Measurements from ENCODE around the gene HNMT.

HNMT gene

GRCh38 chr2:137937246-137937645, 27.0 kb upstream of the HNMT start:
- H3K27ac ChIP-seq (ENCODE audit: low read depth, low read length), result no peak overlapping the region
- H3K18ac ChIP-seq (ENCODE audit: low read length), result peak overlapping the region; percentile 3
- H3K79me1 ChIP-seq (ENCODE audit: low read length), result no peaks in the 10 kb centered on the region
- H3K79me2 ChIP-seq (ENCODE audit: control insufficient read depth, insufficient read depth, low read length), result no peaks in the 10 kb centered on the region
- H3K4me1 ChIP-seq (ENCODE audit: control insufficient read depth, low read depth, low read length), result no peaks in the 10 kb centered on the region
- H2BK15ac ChIP-seq (replicated peaks; ENCODE audit: low read depth), result no peak overlapping the region
- no peak overlapping the region for H2BK5ac ChIP-seq (ENCODE audit: low read length)
- H4K5ac ChIP-seq (ENCODE audit: low read length), result no peak overlapping the region
- no peak overlapping the region for H3K23ac ChIP-seq (ENCODE audit: low read length)
- H3K36me3 ChIP-seq (ENCODE audit: control insufficient read depth, insufficient read depth, low read length), result no peaks in the 10 kb centered on the region
- no peaks in the 10 kb centered on the region for H3K27me3 ChIP-seq (ENCODE audit: insufficient read depth, low read length, poor library complexity)
- no peak overlapping the region for H3K9ac ChIP-seq (ENCODE audit: low read length)
- no peak overlapping the region for H2BK120ac ChIP-seq (ENCODE audit: low read depth, low read length)
- no peak overlapping the region for H4K8ac ChIP-seq (ENCODE audit: low read depth, low read length)
- no CpG with 5 or more reads among the region's 4 CpGs for WGBS (ENCODE audit: extremely low coverage, insufficient coverage, low lambda C conversion rate)
- DNase-seq, result no peak
- no peak overlapping the region for H3K56ac ChIP-seq (ENCODE audit: low read length)
- H2AK5ac ChIP-seq (ENCODE audit: low read length), result no peak overlapping the region
- no peak overlapping the region for H3K4me3 ChIP-seq (ENCODE audit: low read length)
- H3K4ac ChIP-seq (ENCODE audit: low read depth, low read length), result no peak overlapping the region
- no peak overlapping the region for H3K4me2 ChIP-seq (ENCODE audit: low read length)

GRCh38 chr2:137937778-137938177, 26.5 kb upstream of the HNMT start:
- H2BK15ac ChIP-seq (replicated peaks; ENCODE audit: low read depth), result no peak overlapping the region
- H2BK5ac ChIP-seq (ENCODE audit: low read length), result no peak overlapping the region
- H3K4me3 ChIP-seq (ENCODE audit: low read length), result no peak overlapping the region
- H3K36me3 ChIP-seq (ENCODE audit: control insufficient read depth, insufficient read depth, low read length), result no peaks in the 10 kb centered on the region
- no peaks in the 10 kb centered on the region for H3K79me1 ChIP-seq (ENCODE audit: low read length)
- H3K4me2 ChIP-seq (ENCODE audit: low read length), result no peak overlapping the region
- no peak overlapping the region for H3K27ac ChIP-seq (ENCODE audit: low read depth, low read length)
- H3K18ac ChIP-seq (ENCODE audit: low read length), result peak overlapping the region; percentile 3
- no peak overlapping the region for H2BK120ac ChIP-seq (ENCODE audit: low read depth, low read length)
- H3K27me3 ChIP-seq (ENCODE audit: insufficient read depth, low read length, poor library complexity), result no peaks in the 10 kb centered on the region
- H3K79me2 ChIP-seq (ENCODE audit: control insufficient read depth, insufficient read depth, low read length), result no peaks in the 10 kb centered on the region
- no peak overlapping the region for H3K23ac ChIP-seq (ENCODE audit: low read length)
- H2AK5ac ChIP-seq (ENCODE audit: low read length), result no peak overlapping the region
- H4K5ac ChIP-seq (ENCODE audit: low read length), result no peak overlapping the region
- no peak overlapping the region for H3K9ac ChIP-seq (ENCODE audit: low read length)
- peak; percentile 47 for DNase-seq
- WGBS (ENCODE audit: extremely low coverage, insufficient coverage, low lambda C conversion rate), result no CpG with 5 or more reads among the region's 3 CpGs
- no peak overlapping the region for H4K8ac ChIP-seq (ENCODE audit: low read depth, low read length)
- H3K4me1 ChIP-seq (ENCODE audit: control insufficient read depth, low read depth, low read length), result no peaks in the 10 kb centered on the region
- H3K56ac ChIP-seq (ENCODE audit: low read length), result no peak overlapping the region
- H3K4ac ChIP-seq (ENCODE audit: low read depth, low read length), result no peak overlapping the region

GRCh38 chr2:137938204-137938603, 26.1 kb upstream of the HNMT start:
- no peak overlapping the region for H3K9ac ChIP-seq (ENCODE audit: low read length)
- no peaks in the 10 kb centered on the region for H3K4me1 ChIP-seq (ENCODE audit: control insufficient read depth, low read depth, low read length)
- H3K79me1 ChIP-seq (ENCODE audit: low read length), result no peaks in the 10 kb centered on the region
- H4K5ac ChIP-seq (ENCODE audit: low read length), result no peak overlapping the region
- H3K56ac ChIP-seq (ENCODE audit: low read length), result no peak overlapping the region
- no peaks in the 10 kb centered on the region for H3K36me3 ChIP-seq (ENCODE audit: control insufficient read depth, insufficient read depth, low read length)
- no peak overlapping the region for H2AK5ac ChIP-seq (ENCODE audit: low read length)
- H3K79me2 ChIP-seq (ENCODE audit: control insufficient read depth, insufficient read depth, low read length), result no peaks in the 10 kb centered on the region
- H3K27me3 ChIP-seq (ENCODE audit: insufficient read depth, low read length, poor library complexity), result no peaks in the 10 kb centered on the region
- H3K4ac ChIP-seq (ENCODE audit: low read depth, low read length), result no peak overlapping the region
- no peak overlapping the region for H3K27ac ChIP-seq (ENCODE audit: low read depth, low read length)
- H3K23ac ChIP-seq (ENCODE audit: low read length), result no peak overlapping the region
- no peak overlapping the region for H2BK15ac ChIP-seq (replicated peaks; ENCODE audit: low read depth)
- no peak for DNase-seq
- H4K8ac ChIP-seq (ENCODE audit: low read depth, low read length), result no peak overlapping the region
- H3K4me2 ChIP-seq (ENCODE audit: low read length), result no peak overlapping the region
- no peak overlapping the region for H2BK5ac ChIP-seq (ENCODE audit: low read length)
- no peak overlapping the region for H3K4me3 ChIP-seq (ENCODE audit: low read length)
- H2BK120ac ChIP-seq (ENCODE audit: low read depth, low read length), result no peak overlapping the region
- H3K18ac ChIP-seq (ENCODE audit: low read length), result no peak overlapping the region
- WGBS (ENCODE audit: extremely low coverage, insufficient coverage, low lambda C conversion rate), result no CpG with 5 or more reads among the region's 4 CpGs

- H3K9ac ChIP-seq (ENCODE audit: low read length), result no peak overlapping the region
- no peak overlapping the region for H3K4me2 ChIP-seq (ENCODE audit: low read length)
- DNase-seq, result no peak
- no peak overlapping the region for H4K5ac ChIP-seq (ENCODE audit: low read length)
- no peak overlapping the region for H3K18ac ChIP-seq (ENCODE audit: low read length)
- H4K8ac ChIP-seq (ENCODE audit: low read depth, low read length), result no peak overlapping the region
- H3K56ac ChIP-seq (ENCODE audit: low read length), result no peak overlapping the region
- no peaks in the 10 kb centered on the region for H3K79me2 ChIP-seq (ENCODE audit: control insufficient read depth, insufficient read depth, low read length)
- no CpG with 5 or more reads among the region's 1 CpG for WGBS (ENCODE audit: extremely low coverage, insufficient coverage, low lambda C conversion rate)
- H3K27ac ChIP-seq (ENCODE audit: low read depth, low read length), result no peak overlapping the region
- no peaks in the 10 kb centered on the region for H3K36me3 ChIP-seq (ENCODE audit: control insufficient read depth, insufficient read depth, low read length)
- H3K4ac ChIP-seq (ENCODE audit: low read depth, low read length), result no peak overlapping the region
- no peak overlapping the region for H2BK15ac ChIP-seq (replicated peaks; ENCODE audit: low read depth)
- H3K79me1 ChIP-seq (ENCODE audit: low read length), result no peaks in the 10 kb centered on the region
- no peak overlapping the region for H3K23ac ChIP-seq (ENCODE audit: low read length)
- no peaks in the 10 kb centered on the region for H3K27me3 ChIP-seq (ENCODE audit: insufficient read depth, low read length, poor library complexity)
- no peak overlapping the region for H2AK5ac ChIP-seq (ENCODE audit: low read length)
- H3K4me1 ChIP-seq (ENCODE audit: control insufficient read depth, low read depth, low read length), result no peaks in the 10 kb centered on the region
- no peak overlapping the region for H3K4me3 ChIP-seq (ENCODE audit: low read length)
- no peak overlapping the region for H2BK5ac ChIP-seq (ENCODE audit: low read length)
- no peak overlapping the region for H2BK120ac ChIP-seq (ENCODE audit: low read depth, low read length)
Observed at GRCh38 chr2:137939026-137939425, 25.2 kb upstream of the HNMT start.

- H3K36me3 ChIP-seq (ENCODE audit: control insufficient read depth, insufficient read depth, low read length), result no peaks in the 10 kb centered on the region
- H3K79me1 ChIP-seq (ENCODE audit: low read length), result no peaks in the 10 kb centered on the region
- no peak overlapping the region for H4K5ac ChIP-seq (ENCODE audit: low read length)
- no peak overlapping the region for H2AK5ac ChIP-seq (ENCODE audit: low read length)
- H3K4me3 ChIP-seq (ENCODE audit: low read length), result no peak overlapping the region
- H4K8ac ChIP-seq (ENCODE audit: low read depth, low read length), result no peak overlapping the region
- H3K56ac ChIP-seq (ENCODE audit: low read length), result no peak overlapping the region
- DNase-seq, result no peak
- no peak overlapping the region for H2BK120ac ChIP-seq (ENCODE audit: low read depth, low read length)
- no peak overlapping the region for H3K4me2 ChIP-seq (ENCODE audit: low read length)
- H3K9ac ChIP-seq (ENCODE audit: low read length), result no peak overlapping the region
- H3K18ac ChIP-seq (ENCODE audit: low read length), result no peak overlapping the region
- no peaks in the 10 kb centered on the region for H3K79me2 ChIP-seq (ENCODE audit: control insufficient read depth, insufficient read depth, low read length)
- H3K27me3 ChIP-seq (ENCODE audit: insufficient read depth, low read length, poor library complexity), result no peaks in the 10 kb centered on the region
- H3K23ac ChIP-seq (ENCODE audit: low read length), result no peak overlapping the region
- H3K27ac ChIP-seq (ENCODE audit: low read depth, low read length), result no peak overlapping the region
- H2BK5ac ChIP-seq (ENCODE audit: low read length), result no peak overlapping the region
- H3K4ac ChIP-seq (ENCODE audit: low read depth, low read length), result no peak overlapping the region
- peak overlapping the region; percentile 46 for H2BK15ac ChIP-seq (replicated peaks; ENCODE audit: low read depth)
- no CpG with 5 or more reads among the region's 4 CpGs for WGBS (ENCODE audit: extremely low coverage, insufficient coverage, low lambda C conversion rate)
- H3K4me1 ChIP-seq (ENCODE audit: control insufficient read depth, low read depth, low read length), result no peaks in the 10 kb centered on the region
Observed at GRCh38 chr2:137940154-137940553, 24.1 kb upstream of the HNMT start.

GRCh38 chr2:137942037-137942832, 22.0 kb upstream of the HNMT start:
- no peak overlapping the region for H3K56ac ChIP-seq (ENCODE audit: low read length)
- no peak overlapping the region for H2BK5ac ChIP-seq (ENCODE audit: low read length)
- H4K8ac ChIP-seq (ENCODE audit: low read depth, low read length), result no peak overlapping the region
- H3K4me1 ChIP-seq (ENCODE audit: control insufficient read depth, low read depth, low read length), result no peaks in the 10 kb centered on the region
- H2BK15ac ChIP-seq (replicated peaks; ENCODE audit: low read depth), result no peak overlapping the region
- H3K4me2 ChIP-seq (ENCODE audit: low read length), result no peak overlapping the region
- peak overlapping the region; percentile 4 for H3K4ac ChIP-seq (ENCODE audit: low read depth, low read length)
- H3K79me2 ChIP-seq (ENCODE audit: control insufficient read depth, insufficient read depth, low read length), result no peaks in the 10 kb centered on the region
- no peak overlapping the region for H3K27ac ChIP-seq (ENCODE audit: low read depth, low read length)
- H2AK5ac ChIP-seq (ENCODE audit: low read length), result no peak overlapping the region
- no peak overlapping the region for H3K4me3 ChIP-seq (ENCODE audit: low read length)
- no peak overlapping the region for H2BK120ac ChIP-seq (ENCODE audit: low read depth, low read length)
- peak overlapping the region; percentile 51 for H3K18ac ChIP-seq (ENCODE audit: low read length)
- DNase-seq, result no peak
- H3K36me3 ChIP-seq (ENCODE audit: control insufficient read depth, insufficient read depth, low read length), result no peaks in the 10 kb centered on the region
- no peaks in the 10 kb centered on the region for H3K27me3 ChIP-seq (ENCODE audit: insufficient read depth, low read length, poor library complexity)
- H3K9ac ChIP-seq (ENCODE audit: low read length), result no peak overlapping the region
- H3K23ac ChIP-seq (ENCODE audit: low read length), result no peak overlapping the region
- no CpG with 5 or more reads among the region's 3 CpGs for WGBS (ENCODE audit: extremely low coverage, insufficient coverage, low lambda C conversion rate)
- H4K5ac ChIP-seq (ENCODE audit: low read length), result no peak overlapping the region
- H3K79me1 ChIP-seq (ENCODE audit: low read length), result no peaks in the 10 kb centered on the region
